Measurements from ENCODE around the gene DAGLA.
A peak's percentile ranks its signal among the peaks of the same experiment; 100 is the strongest.

The DAGLA gene

GRCh38 chr11:61731211-61731951, 51.2 kb downstream of the DAGLA start:
- DNase-seq, result no peak

GRCh38 chr11:61731952-61732675, 51.9 kb downstream of the DAGLA start:
- DNase-seq, result no peak

DNA sequence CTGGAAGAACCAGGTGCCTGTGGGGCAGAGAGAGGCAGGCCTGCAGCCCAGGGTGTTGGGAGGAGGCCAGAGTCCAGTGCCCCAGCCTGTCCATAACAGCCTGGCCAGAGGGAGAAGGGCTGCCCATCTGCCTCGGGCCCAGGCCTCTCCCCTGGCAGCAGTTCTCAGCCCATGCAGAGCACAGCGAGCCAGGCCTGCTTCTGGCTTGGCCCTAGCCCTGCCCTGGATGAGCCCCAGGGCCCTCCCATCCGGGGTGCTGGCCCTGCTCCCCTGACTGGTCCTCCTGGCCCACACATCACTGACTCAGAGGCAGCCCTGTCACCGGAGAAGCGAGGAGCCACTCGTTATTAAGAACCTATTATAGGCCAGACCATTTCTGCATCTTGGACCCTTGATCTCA, 52.5 kb downstream of the DAGLA start:
- DNase-seq, result no peak

DNA sequence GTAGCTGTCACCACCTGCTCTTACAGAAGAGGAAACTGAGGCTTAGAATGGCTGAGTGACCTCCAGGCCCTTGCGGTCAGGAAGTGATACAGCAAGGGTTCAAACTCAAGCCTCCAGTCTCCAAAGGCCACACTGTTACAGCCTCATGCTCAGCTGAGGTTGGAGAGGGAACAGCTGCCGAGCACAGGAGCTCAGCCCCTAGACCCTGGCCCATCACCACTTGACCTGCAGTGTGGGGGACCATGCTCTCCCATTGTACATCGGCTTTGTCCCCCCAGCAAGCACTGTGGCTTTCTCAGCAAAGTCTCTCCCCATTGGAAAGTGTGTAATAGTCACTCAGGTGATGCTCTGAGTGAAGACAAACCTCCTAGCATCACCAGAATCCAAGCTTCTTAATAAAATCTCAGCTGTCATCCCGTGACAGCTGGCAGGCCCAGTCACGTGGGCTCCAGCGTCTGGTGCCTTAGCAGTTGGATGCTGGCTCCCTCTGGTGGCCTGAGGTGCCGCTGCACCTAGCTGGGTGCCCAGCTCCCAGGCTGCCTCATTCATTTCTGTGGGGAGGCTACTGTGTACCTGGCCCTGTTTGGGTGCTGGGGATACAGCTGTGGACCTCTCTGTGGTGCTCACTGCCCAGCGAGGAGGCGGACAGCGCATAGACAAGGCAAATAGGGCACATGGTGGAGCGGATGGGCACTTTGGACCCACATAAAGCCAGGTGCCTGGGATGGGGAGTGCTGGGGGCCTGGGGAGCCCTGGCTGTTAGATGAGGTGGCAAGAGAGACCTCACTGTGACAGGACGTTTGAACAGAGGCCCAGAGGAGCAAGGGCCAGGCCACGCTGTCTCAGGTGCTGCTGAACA, 53.2 kb downstream of the DAGLA start:
- DNase-seq, result peak; percentile 41

- no peak for DNase-seq
Measured at GRCh38 chr11:61734767-61735166, 54.6 kb downstream of the DAGLA start.

DNA sequence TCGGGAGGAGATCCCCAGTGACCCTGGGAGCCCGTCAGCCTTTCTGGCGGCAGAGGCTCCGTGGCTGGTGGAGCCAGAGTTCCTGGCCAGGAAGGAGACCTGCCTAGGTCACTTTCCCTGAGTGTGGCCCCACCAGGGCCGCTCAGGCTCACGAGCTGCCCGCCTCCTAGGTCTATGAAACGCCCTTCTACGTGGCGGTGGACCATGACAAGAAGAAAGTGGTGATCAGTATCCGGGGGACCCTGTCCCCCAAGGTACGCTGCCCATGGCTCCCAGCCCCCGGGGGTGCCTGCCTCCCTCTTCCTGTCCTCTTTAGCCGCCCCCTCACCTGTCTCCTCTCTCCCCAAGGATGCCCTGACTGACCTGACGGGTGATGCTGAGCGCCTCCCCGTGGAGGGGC, 55.2 kb downstream of the DAGLA start:
- DNase-seq, result no peak

GRCh38 chr11:61736310-61736709, 56.1 kb downstream of the DAGLA start:
- no peak for DNase-seq

DNA sequence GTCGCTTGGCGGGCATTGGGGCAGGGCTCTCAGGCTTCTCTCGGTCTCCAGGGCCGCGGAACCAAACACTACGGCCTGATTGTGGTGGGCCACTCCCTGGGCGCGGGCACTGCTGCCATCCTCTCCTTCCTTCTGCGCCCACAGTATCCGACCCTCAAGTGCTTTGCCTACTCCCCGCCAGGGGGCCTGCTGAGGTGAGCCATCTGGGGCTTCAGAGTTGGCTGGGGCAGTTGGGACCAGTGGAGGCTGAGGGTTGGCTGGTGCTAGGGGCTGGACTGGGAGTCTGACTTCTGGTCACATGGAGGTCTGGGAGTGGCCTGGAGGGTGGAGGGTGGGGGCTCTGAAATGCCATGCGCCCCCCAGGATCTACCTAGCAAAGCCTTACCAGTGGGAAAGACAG, 56.9 kb downstream of the DAGLA start:
- DNase-seq, result no peak

DNA sequence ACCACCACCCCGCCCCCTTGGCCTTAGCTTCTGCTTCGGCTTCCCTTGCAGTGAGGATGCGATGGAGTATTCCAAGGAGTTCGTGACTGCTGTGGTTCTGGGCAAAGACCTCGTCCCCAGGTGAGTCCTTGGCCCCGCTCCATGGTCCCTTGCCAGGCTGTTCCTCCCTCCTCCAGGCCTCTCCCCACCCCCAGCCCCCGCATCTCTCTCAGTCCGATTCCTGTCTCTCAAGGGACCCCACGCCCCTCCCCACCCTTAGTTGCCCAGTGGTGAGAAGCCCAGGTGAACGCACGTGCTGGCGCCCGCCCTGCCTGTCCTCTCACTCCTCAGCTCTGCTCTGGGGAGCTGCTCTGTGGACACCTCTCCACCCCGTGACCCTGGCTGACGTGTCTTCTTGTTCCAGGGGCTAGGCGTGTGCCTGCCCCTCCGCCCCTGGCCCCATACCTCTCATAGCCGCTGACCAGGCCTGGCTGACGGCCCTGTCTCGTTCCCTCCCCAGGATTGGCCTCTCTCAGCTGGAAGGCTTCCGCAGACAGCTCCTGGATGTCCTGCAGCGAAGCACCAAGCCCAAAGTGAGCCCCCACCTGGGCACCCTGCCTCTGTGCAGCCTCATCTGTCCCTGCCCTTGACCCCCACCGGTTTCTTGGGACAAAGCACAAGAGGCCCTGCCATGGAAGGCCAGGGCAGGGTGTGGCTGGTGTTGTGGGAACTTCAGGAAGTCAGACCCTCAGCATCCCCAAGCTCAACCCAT, 57.6 kb downstream of the DAGLA start:
- DNase-seq, result no peak

DNA sequence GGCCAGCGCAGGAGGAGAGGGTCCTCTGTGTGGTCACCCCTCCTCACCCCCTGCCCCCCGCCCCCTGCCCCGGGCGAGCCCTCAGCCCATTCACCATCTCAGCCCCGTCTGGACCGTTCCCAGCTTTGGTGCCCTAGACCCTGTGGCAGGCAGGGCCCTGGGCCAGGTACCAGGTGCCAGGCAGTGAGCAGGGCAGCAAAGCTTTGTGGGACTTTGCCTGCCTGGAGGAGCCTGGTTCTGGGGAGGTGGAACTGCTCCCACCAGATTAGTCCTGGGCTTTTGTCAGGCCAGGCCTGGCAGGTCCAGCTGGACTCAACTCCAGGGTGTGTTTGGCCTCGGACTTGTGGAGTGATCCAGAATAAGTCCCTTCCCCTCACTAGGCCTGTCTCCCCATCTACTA, 58.6 kb downstream of the DAGLA start:
- no peak for DNase-seq

GRCh38 chr11:61739413-61739812, 59.2 kb downstream of the DAGLA start:
- DNase-seq, result no peak

- no peak for DNase-seq
Measured at GRCh38 chr11:61739966-61740365, 59.8 kb downstream of the DAGLA start.

- no peak for DNase-seq
Measured at GRCh38 chr11:61742391-61742790, 62.2 kb downstream of the DAGLA start.

GRCh38 chr11:61743486-61744095, 63.4 kb downstream of the DAGLA start:
- no peak for DNase-seq

DNA sequence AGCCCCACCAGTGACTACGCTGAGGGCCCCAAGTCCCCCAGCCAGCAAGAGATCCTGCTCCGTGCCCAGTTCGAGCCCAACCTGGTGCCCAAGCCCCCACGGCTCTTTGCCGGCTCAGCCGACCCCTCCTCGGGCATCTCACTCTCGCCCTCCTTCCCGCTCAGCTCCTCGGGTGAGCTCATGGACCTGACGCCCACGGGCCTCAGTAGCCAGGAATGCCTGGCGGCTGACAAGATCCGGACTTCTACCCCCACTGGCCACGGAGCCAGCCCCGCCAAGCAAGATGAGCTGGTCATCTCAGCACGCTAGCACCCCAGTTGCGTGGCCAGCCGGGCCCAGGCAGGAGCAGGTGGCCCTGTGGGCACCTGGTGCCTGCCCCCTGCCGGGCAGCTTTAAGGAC, 64.0 kb downstream of the DAGLA start:
- DNase-seq, result no peak

DNA sequence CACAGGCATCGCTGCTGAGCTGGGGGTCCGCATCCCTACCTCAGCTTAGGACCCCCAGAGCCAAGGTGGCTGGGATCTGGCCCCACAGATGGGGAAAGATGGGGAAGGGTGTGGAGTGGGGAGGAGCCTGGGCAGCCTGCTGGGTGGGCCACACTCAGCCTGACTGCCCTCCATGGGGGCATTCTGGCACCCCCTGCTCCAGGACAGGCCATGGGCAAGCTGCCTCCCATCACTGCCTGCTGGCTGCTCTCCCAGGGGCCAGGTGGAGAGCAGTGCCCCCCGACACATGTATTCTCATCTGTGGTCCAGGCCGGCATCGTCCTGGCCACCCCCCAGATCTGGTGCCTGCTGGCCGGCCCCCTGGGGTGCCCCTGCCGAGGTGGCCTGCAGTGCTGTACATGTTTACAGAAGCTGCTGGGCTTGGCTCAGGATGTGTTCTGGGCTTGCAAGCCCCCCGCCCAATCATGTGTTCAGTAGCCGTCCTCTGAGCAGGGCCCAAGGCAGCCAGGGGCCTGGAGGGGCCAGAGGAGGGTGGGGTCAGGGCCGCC, 64.5 kb downstream of the DAGLA start:
- DNase-seq, result no peak

DNA sequence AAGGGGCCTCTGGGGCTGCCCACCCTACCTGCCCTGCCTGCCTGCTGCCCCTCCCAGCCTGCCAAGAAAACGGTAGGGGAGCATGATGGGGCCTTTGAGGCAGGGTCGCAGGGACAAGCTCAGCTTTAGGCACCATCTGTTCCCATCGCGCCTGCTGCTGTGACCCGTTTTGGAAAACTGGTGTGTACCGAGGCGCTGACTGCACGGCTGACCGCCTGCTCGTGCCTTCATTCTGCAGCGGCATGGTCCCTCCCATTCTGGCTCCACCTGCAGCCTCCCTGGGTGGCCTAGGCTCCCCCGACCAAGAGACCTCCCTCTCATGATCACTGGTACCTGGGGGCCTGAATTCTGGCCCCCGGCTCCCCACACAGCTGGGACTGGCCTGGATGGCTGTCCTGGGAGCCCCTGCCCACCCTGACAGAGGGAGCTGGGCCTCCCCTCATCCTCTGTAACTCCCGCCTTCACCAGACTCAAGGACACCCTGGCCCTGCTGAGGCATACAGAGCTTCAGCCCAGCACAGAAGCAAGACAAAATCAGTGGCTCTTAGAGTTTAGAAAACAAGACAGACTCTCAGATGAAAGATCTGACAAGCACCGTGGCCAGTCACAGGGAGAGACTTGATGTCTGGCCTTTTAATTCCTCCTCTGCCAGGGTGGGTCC, 65.7 kb downstream of the DAGLA start:
- no peak for DNase-seq

DNA sequence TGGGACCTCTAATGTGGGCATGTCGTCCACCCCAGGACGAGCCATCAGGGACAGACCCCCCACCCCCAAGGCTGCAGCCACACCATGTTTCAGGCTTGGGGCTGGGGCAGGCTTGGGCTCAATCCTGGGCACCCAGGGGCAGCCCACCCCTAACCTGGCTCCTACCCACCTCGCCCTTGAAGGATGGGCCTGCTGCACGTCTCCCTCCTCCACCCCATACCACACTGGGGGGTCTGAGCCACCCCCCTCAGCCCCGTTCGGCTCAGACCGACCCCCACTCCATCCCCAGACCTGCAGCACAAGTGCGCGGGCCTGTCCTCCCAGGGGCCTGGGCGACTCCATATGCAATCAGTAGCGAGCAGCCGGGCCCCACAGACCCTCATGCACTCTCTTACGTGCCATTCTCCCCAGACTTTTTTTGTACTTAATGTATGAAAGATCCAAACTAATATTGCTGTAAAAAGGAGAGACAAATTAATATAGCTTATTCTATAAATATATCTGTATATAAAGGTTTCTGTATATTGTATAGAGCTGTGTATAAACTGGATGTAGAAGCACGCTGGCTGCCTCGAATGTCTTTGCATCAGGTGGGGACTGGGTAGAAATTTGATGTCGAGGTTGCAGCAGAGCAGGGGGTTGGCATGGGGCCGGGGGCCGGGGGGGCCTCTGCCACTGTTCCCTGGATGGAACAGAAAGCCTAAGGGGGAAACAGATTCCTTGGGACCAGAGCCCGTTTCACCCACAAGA, 66.4 kb downstream of the DAGLA start:
- no peak for DNase-seq

GRCh38 chr11:61747192-61747966, 67.2 kb downstream of the DAGLA start:
- DNase-seq, result peak; percentile 59

DNA sequence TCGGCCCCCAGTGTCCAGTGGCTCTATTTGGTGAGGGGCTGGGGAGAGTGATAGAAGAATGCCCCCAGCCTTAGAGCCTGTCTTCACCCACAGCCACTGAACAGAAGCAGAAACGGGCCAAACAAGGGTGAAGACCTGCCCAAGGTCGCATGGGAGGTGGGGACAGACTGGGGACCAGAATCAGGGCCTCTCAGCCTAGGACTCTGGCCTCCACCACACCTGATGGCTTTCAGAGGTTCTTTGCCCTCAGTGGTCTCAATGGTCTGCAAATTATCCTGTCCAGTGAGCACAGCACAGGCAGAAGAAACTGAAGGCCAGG, 67.7 kb downstream of the DAGLA start:
- DNase-seq, result no peak

All from kidney glomerular epithelial cell (primary cell).